Smooth muscle cell (in vitro differentiated cells): Measurements from ENCODE around the gene DACT1. TPM values are rescaled to one million over a fixed set of nuclear protein-coding genes. Genes with fewer than 3 reads are reported as not detected.

Experiments
- DNase-seq: peaks from one replicate; lab custom pipeline; 2025; ENCODE audit not compliant: unreplicated experiment; lab: John Stamatoyannopoulos, UW
- H2AFZ ChIP-seq: fragments of 200-600 bp; sonication (generic); 2 replicates; pipeline ENCODE4 v1.6.0; 2016; ENCODE audit warnings: antibody characterized with exemption, low read depth, mild to moderate bottlenecking
- H3F3A ChIP-seq: fragments of 200-600 bp; sonication (generic); 2 replicates; pipeline ENCODE4 v1.6.0; 2017; ENCODE audit warnings: antibody characterized with exemption, low read depth
- H3K27ac ChIP-seq: fragments of 200-600 bp; sonication (generic); 2 replicates; pipeline ENCODE4 v1.5.1; 2016; ENCODE audit warnings: low read depth, mild to moderate bottlenecking
- H3K27me3 ChIP-seq: fragments of 200-600 bp; sonication (generic); 2 replicates; pipeline ENCODE4 v1.6.1; 2016; ENCODE audit warnings: low read depth, mild to moderate bottlenecking
- H3K36me3 ChIP-seq: fragments of 200-600 bp; sonication (generic); 2 replicates; pipeline ENCODE4 v1.5.1; 2016; ENCODE audit warnings: low read depth
- H3K4me1 ChIP-seq: fragments of 200-600 bp; sonication (generic); 2 replicates; pipeline ENCODE4 v1.5.1; 2016; ENCODE audit warnings: low read depth
- H3K4me2 ChIP-seq: fragments of 200-600 bp; sonication (generic); 2 replicates; pipeline ENCODE4 v1.6.0; 2016; ENCODE audit warnings: mild to moderate bottlenecking
- H3K4me3 ChIP-seq: fragments of 200-600 bp; sonication (generic); 2 replicates; pipeline ENCODE4 v1.5.1; 2016; ENCODE audit warnings: mild to moderate bottlenecking
- H3K79me2 ChIP-seq: fragments of 200-600 bp; sonication (generic); 2 replicates; pipeline ENCODE4 v1.6.0; 2016; ENCODE audit warnings: low read depth, mild to moderate bottlenecking
- H3K9ac ChIP-seq: fragments of 200-600 bp; sonication (generic); 2 replicates; pipeline ENCODE4 v1.6.0; 2016; ENCODE audit warnings: low read depth
- H3K9me3 ChIP-seq: fragments of 200-600 bp; sonication (generic); replicated peaks from 2 replicates; pipeline ENCODE4 v1.5.1; 2016; ENCODE audit warnings: low read depth
- H4K20me1 ChIP-seq: fragments of 200-600 bp; sonication (generic); 2 replicates; pipeline ENCODE4 v1.6.0; 2016; ENCODE audit warnings: low read depth
- CTCF ChIP-seq: fragments of 200-600 bp; sonication (generic); IDR thresholded peaks from 2 replicates; pipeline ENCODE4 v1.5.1; 2017; ENCODE audit warnings: borderline replicate concordance, mild to moderate bottlenecking, antibody characterized with exemption; ENCODE audit not compliant: insufficient read depth, poor library complexity, severe bottlenecking
- WGBS: methylation state at CpG from one replicate; pipeline ENCODE4 v1.1.7; 2016; ENCODE audit warnings: low lambda C conversion rate; 5-methylcytosine and 5-hydroxymethylcytosine counted together
- polyA plus RNA-seq: library from polyadenylated mRNA; unstranded; fragments of >200 nt; fragmentation: Nextera tagmentation; extraction: Ambion mirVana; gene quantifications from 2 replicates; pipeline ENCODE4 v1.2.1, GENCODE V29; 2016
- total RNA-seq: library from RNA; depleted of rRNA; stranded (reverse); fragments of >200 nt; gene quantifications from 2 replicates; pipeline ENCODE4 v1.2.3, GENCODE V29; 2014

Gene DACT1
- total and polyA plus RNA-seq, 2 experiments from 2014 or later: 91.4 to 92.4 TPM

DNA sequence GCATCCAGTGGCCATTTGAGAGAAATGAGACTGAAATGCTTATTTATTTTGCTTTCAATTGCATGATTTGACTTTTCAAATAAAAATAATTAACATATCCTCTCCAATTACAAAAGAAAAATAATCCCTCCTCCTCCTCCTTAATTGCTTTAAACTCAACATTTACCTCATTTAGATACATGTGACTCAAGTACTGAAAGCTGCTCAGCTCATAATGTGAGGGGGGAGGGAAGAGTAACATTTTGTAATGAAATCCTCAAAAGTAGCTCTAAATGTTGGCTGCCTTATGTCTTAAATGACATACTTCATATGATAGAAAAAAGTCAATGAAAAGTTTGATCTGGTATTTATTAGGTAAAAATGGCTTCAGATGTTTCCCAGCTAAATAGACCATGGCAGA, 29.0 kb downstream of the DACT1 start:
- Histone ChIP-seq H3K4me1 (peaks cover 5% of the 10 kb centered on the region), H2AFZ (no peak overlapping the region), H3F3A (peaks cover 8% of the 10 kb centered on the region), H3K9me3 (no peaks in the 10 kb centered on the region), H3K9ac (no peak overlapping the region), H4K20me1 (no peaks in the 10 kb centered on the region), H3K4me2 (no peak overlapping the region), H3K79me2 (no peaks in the 10 kb centered on the region), H3K27me3 (no peaks in the 10 kb centered on the region), H3K36me3 (no peaks in the 10 kb centered on the region), H3K27ac (no peak overlapping the region), H3K4me3 (no peak overlapping the region)
- TF ChIP-seq CTCF: no peak
- DNase-seq: no peak

- H3K9ac ChIP-seq: no peak overlapping the region
- H4K20me1 ChIP-seq: no peaks in the 10 kb centered on the region
- no peak overlapping the region for H3K4me3 ChIP-seq
- no peak overlapping the region for H2AFZ ChIP-seq
- H3K27me3 ChIP-seq: no peaks in the 10 kb centered on the region
- no peaks in the 10 kb centered on the region for H3K9me3 ChIP-seq
- no peak overlapping the region for H3K4me2 ChIP-seq
- H3F3A ChIP-seq: peaks cover 6% of the 10 kb centered on the region
- TF ChIP-seq CTCF: no peak
- H3K36me3 ChIP-seq: no peaks in the 10 kb centered on the region
- no peak for DNase-seq
- H3K4me1 ChIP-seq: peaks cover 3% of the 10 kb centered on the region
- H3K27ac ChIP-seq: no peak overlapping the region
- no peaks in the 10 kb centered on the region for H3K79me2 ChIP-seq
- 63% methylated on average over 5 of the region's 5 CpGs for WGBS
These were observed 30.1 kb downstream of the DACT1 start for GRCh38 chr14:58667900-58668299.

GRCh38 chr14:58668848-58669480, 31.2 kb downstream of the DACT1 start:
- Histone ChIP-seq H3K9ac (no peak overlapping the region), H3K4me3 (no peak overlapping the region), H3K4me2 (no peak overlapping the region), H3F3A (no peaks in the 10 kb centered on the region), H3K36me3 (no peaks in the 10 kb centered on the region), H3K79me2 (no peaks in the 10 kb centered on the region), H4K20me1 (no peaks in the 10 kb centered on the region), H3K4me1 (no peaks in the 10 kb centered on the region), H3K27me3 (no peaks in the 10 kb centered on the region), H3K27ac (no peak overlapping the region), H3K9me3 (no peaks in the 10 kb centered on the region), H2AFZ (no peak overlapping the region)
- DNase-seq: no peak
- 70% methylated on average over 5 of the region's 5 CpGs for WGBS
- no peak for TF ChIP-seq CTCF

- no peaks in the 10 kb centered on the region for H3K9me3 ChIP-seq
- DNase-seq: no peak
- H3K4me3 ChIP-seq: no peak overlapping the region
- no peak overlapping the region for H3K27ac ChIP-seq
- no peaks in the 10 kb centered on the region for H3K79me2 ChIP-seq
- no peaks in the 10 kb centered on the region for H4K20me1 ChIP-seq
- 91% methylated on average over 7 of the region's 7 CpGs for WGBS
- H3F3A ChIP-seq: no peaks in the 10 kb centered on the region
- no peak overlapping the region for H2AFZ ChIP-seq
- no peak overlapping the region for H3K4me2 ChIP-seq
- H3K27me3 ChIP-seq: no peaks in the 10 kb centered on the region
- no peak overlapping the region for H3K9ac ChIP-seq
- no peak for TF ChIP-seq CTCF
- H3K4me1 ChIP-seq: no peaks in the 10 kb centered on the region
- no peaks in the 10 kb centered on the region for H3K36me3 ChIP-seq
These were observed 31.9 kb downstream of the DACT1 start for GRCh38 chr14:58669556-58670200.
